HG02943 (cell line): ENCODE data around the gene ST3GAL3.

Experiments
- ATAC-seq: cut with Tn5 transposase; IDR thresholded peaks from one replicate; pipeline ENCODE4 v1.9.1; 2021; ENCODE audit warnings: mild to moderate bottlenecking, low read depth, moderate library complexity; ENCODE audit not compliant: unreplicated experiment

The ST3GAL3 gene

GRCh38 chr1:43933386-43934100, 226.2 kb downstream of the ST3GAL3 start, which contains the start of gene ARTN:
TSS of gene ARTN (plus strand) at chr1:43933801. CDS start at chr1:43935657, 1,856 bp downstream.
- ATAC-seq: no peak

GRCh38 chr1:43934101-43934985, 227.0 kb downstream of the ST3GAL3 start:
- no peak for ATAC-seq

- ATAC-seq: no peak
These were observed 227.6 kb downstream of the ST3GAL3 start for GRCh38 chr1:43934986-43935324.

GRCh38 chr1:43935711-43936427, 228.5 kb downstream of the ST3GAL3 start:
- no peak for ATAC-seq

- no peak for ATAC-seq
These were observed 229.3 kb downstream of the ST3GAL3 start for GRCh38 chr1:43936431-43937151.

GRCh38 chr1:43937179-43937865, 230.0 kb downstream of the ST3GAL3 start:
- no peak for ATAC-seq

- ATAC-seq: no peak
These were observed 231.0 kb downstream of the ST3GAL3 start for GRCh38 chr1:43938383-43938782.

GRCh38 chr1:43938892-43939587, 231.7 kb downstream of the ST3GAL3 start:
- ATAC-seq: no peak

GRCh38 chr1:43942411-43942810, 235.1 kb downstream of the ST3GAL3 start:
- ATAC-seq: no peak

GRCh38 chr1:43944860-43945259, 237.5 kb downstream of the ST3GAL3 start:
- ATAC-seq: no peak

- ATAC-seq: no peak
These were observed 238.4 kb downstream of the ST3GAL3 start for GRCh38 chr1:43945674-43946235.

- ATAC-seq: peak; percentile 87
These were observed 239.1 kb downstream of the ST3GAL3 start, which contains the start of gene IPO13 for GRCh38 chr1:43946236-43947060. TSS of gene IPO13 (plus strand) at chr1:43946950. CDS start at chr1:43947601, 651 bp downstream.

GRCh38 chr1:43947061-43947873, 239.9 kb downstream of the ST3GAL3 start:
- peak; percentile 3 for ATAC-seq

GRCh38 chr1:43947874-43948437, 240.6 kb downstream of the ST3GAL3 start:
- ATAC-seq: no peak

- no peak for ATAC-seq
These were observed 242.3 kb downstream of the ST3GAL3 start for GRCh38 chr1:43949678-43950077.

- no peak for ATAC-seq
These were observed 244.0 kb downstream of the ST3GAL3 start for GRCh38 chr1:43951021-43951985.
